HepG2 (cell line): ENCODE data around the gene GSTM4. TPM values are rescaled to one million over a fixed set of nuclear protein-coding genes. Genes with fewer than 3 reads are reported as not detected.

Experiments used
- AFF4 ChIP-seq: sonication (generic); formaldehyde crosslinking; IDR thresholded peaks from 2 replicates; pipeline ENCODE4 v1.4.0; 2020; ENCODE audit warnings: missing genetic modification reagents
- CHD4 ChIP-seq: fragments of 200-600 bp; sonication (generic); IDR thresholded peaks from 2 replicates; pipeline ENCODE4 v1.7.0; 2017; ENCODE audit warnings: mild to moderate bottlenecking, low read length, borderline replicate concordance
- EED ChIP-seq: sonication (generic); formaldehyde crosslinking; IDR thresholded peaks from 2 replicates; pipeline ENCODE4 v1.5.0; 2020; ENCODE audit warnings: mild to moderate bottlenecking, missing genetic modification reagents
- FIP1L1 ChIP-seq: fragments of 200-400 bp; formaldehyde crosslinking; IDR thresholded peaks from 2 replicates; pipeline ENCODE4 v1.6.1; 2018; ENCODE audit warnings: low read depth, mild to moderate bottlenecking, low read length, moderate library complexity, borderline replicate concordance; ENCODE audit not compliant: insufficient read depth
- IRF9 ChIP-seq: sonication (generic); formaldehyde crosslinking; IDR thresholded peaks from 2 replicates; pipeline ENCODE4 v1.8.0; 2022; ENCODE audit warnings: missing genetic modification reagents, mild to moderate bottlenecking, borderline replicate concordance
- KAT8 ChIP-seq: IDR thresholded peaks from 2 replicates; pipeline ENCODE4 v1.6.1; 2016; ENCODE audit warnings: missing genetic modification reagents, missing compliant biosample characterization
- MXD4 ChIP-seq: IDR thresholded peaks from 2 replicates; pipeline ENCODE4 v1.6.1; 2016; ENCODE audit warnings: mild to moderate bottlenecking, missing biosample characterization, missing genetic modification reagents
- NAIF1 ChIP-seq: sonication (generic); formaldehyde crosslinking; IDR thresholded peaks from 2 replicates; pipeline ENCODE4 v1.5.0; 2020; ENCODE audit warnings: mild to moderate bottlenecking, missing genetic modification reagents, borderline replicate concordance
- NFAT5 ChIP-seq: sonication (generic); formaldehyde crosslinking; IDR thresholded peaks from 2 replicates; pipeline ENCODE4 v1.4.0; 2020; ENCODE audit warnings: missing genetic modification reagents
- TCF7 ChIP-seq: sonication (generic); IDR thresholded peaks from 2 replicates; pipeline ENCODE4 v1.6.1; 2016; ENCODE audit warnings: antibody characterized with exemption, low read depth
- TFAP4 ChIP-seq: sonication (generic); IDR thresholded peaks from 2 replicates; pipeline ENCODE4 v1.6.1; 2016; ENCODE audit warnings: low read depth, borderline replicate concordance
- ZBTB20 ChIP-seq: sonication (generic); formaldehyde crosslinking; IDR thresholded peaks from 2 replicates; pipeline ENCODE4 v1.8.1; 2023; ENCODE audit warnings: missing genetic modification reagents, low read depth, mild to moderate bottlenecking, borderline replicate concordance
- ZFP62 ChIP-seq: sonication (generic); formaldehyde crosslinking; IDR thresholded peaks from 2 replicates; pipeline ENCODE4 v1.4.0; 2020; ENCODE audit warnings: missing genetic modification reagents
- ZKSCAN1 ChIP-seq: fragments of 150-350 bp; IDR thresholded peaks from 2 replicates; pipeline ENCODE4 v1.6.1; 2014; ENCODE audit warnings: low read length
- ZNF572 ChIP-seq: sonication (generic); formaldehyde crosslinking; IDR thresholded peaks from 2 replicates; pipeline ENCODE4 v1.5.1; 2020; ENCODE audit warnings: mild to moderate bottlenecking, missing genetic modification reagents
- ZNF790 ChIP-seq: sonication (generic); formaldehyde crosslinking; IDR thresholded peaks from 2 replicates; pipeline ENCODE4 v1.8.0; 2022; ENCODE audit warnings: missing genetic modification reagents, mild to moderate bottlenecking, borderline replicate concordance
- ZNF883 ChIP-seq: sonication (generic); formaldehyde crosslinking; IDR thresholded peaks from 2 replicates; pipeline ENCODE4 v1.5.1; 2020; ENCODE audit warnings: mild to moderate bottlenecking, missing genetic modification reagents; ENCODE audit errors: not compliant biosample characterization
- polyA plus RNA-seq, 8 experiments: library from polyadenylated mRNA; depleted of rRNA in 3 of 8; stranded (reverse) in 7 of 8; unstranded in 1 of 8; fragments of >200 nt; fragmentation: Illumina TruSeq in 4 of 8; extraction: Trizol in 4 of 8; gene quantifications; 2 replicates each; pipeline versions ENCODE4 v1.2.1 to v1.2.3, GENCODE V29; 2011 to 2016; ENCODE audit warnings: low read depth in 4 of 8, missing spikeins in 1 of 8, mixed read lengths in 1 of 8; ENCODE audit not compliant: insufficient read depth in 1 of 8
- total RNA-seq, 5 experiments: library from RNA; depleted of rRNA; stranded (reverse); fragments of >200 nt; fragmentation: Illumina TruSeq; extraction: Trizol; gene quantifications; 2 replicates each; pipeline ENCODE4 v1.2.3, GENCODE V29; 2016; ENCODE audit warnings: low read depth in 1 of 5

The GSTM4 gene
- total and polyA plus RNA-seq, 2 of the 13 experiments (the other 11 are each of a cell fraction or from before 2014, with no cell fraction given): 25.3 to 40.8 TPM

DNA sequence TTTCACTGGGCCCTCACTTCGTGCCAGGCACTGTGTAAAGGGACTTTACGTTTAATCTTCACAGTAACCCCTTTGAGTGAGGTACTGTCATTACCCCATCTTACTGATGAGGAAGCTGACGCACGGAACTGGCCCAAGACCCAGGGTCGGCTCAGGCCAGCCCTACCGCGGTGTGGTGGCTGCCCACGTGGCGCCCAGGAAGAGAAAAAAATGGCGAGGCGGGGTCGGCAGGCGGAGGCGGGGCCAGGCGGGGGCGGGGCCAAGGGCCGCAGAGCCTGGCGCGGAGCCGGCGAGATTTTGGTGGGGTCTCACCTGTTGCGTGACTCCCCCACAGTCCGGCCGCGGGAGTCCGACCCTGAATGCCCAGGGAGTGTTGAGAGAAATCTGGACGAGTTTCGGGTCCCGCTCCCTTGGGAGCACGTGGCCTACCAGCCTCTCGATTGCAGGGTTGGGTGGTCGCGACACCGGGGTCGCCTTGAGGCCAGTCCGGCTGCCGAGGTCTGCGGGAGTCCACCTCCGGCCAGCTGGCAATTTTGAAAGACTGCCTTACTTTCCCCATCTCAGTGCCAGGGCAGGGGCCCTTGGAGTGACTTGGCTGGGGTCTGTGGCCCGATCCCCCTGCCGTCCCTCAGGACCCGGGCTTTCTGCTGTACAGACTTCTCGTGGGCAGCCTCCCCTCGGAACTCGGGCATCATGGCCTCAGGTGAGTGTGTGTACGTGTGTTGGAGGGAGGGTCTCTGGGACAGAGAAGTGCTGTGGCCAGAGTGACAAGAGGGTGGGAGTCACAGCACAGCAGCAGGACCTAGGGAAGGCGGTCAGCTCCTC lies 36.1 kb upstream of the GSTM4 start, which contains the start of the genes AMPD2 and GNAT2 (continued):
- peak; percentile 3; the same call in 1 of the 2 replicates for TF ChIP-seq TFAP4
- peak; percentile 73; the same call in 1 of the 2 replicates for TF ChIP-seq ZNF572
- TF ChIP-seq MXD4 (CRISPR knock-in tag): peak; percentile 88; the same call in 1 of the 2 replicates
- no peak for TF ChIP-seq TCF7
- no peak for TF ChIP-seq AFF4 (CRISPR knock-in tag)
- TF ChIP-seq NFAT5 (CRISPR knock-in tag): 0 out of 2 replicates have a peak, but pooled peaks have one; percentile 31
- TF ChIP-seq ZNF790 (CRISPR knock-in tag): peak; percentile 65; the same call in 1 of the 2 replicates
- TF ChIP-seq ZFP62 (CRISPR knock-in tag): no peak
- TF ChIP-seq CHD4: no peak
- peak; percentile 27; the same call in 1 of the 2 replicates for TF ChIP-seq KAT8 (CRISPR knock-in tag)
- no peak for TF ChIP-seq ZKSCAN1
- no peak for TF ChIP-seq FIP1L1
- peak; percentile 77 for TF ChIP-seq ZNF883
- TF ChIP-seq EED: 0 out of 2 replicates have a peak, but pooled peaks have one; percentile 66
- TF ChIP-seq NAIF1: 0 out of 2 replicates have a peak, but pooled peaks have one; percentile 17
- TF ChIP-seq IRF9: peak; percentile 59; the same call in 1 of the 2 replicates
- 0 out of 2 replicates have a peak, but pooled peaks have one; percentile 25 for TF ChIP-seq ZBTB20 (CRISPR knock-in tag)
